Sigmoid colon (tissue), 7 donors: ENCODE measurements around the gene SYT17. TPM values are rescaled to one million over a fixed set of nuclear protein-coding genes. Genes with fewer than 3 reads are reported as not detected.

ENCODE experiments used
- DNase-seq: peaks from one replicate; pipeline ENCODE4 v3.0.0-alpha.2; 2019
- H3K27ac ChIP-seq, 4 donors: fragments of 200-600 bp; sonication (generic); one replicate each; pipeline ENCODE4 v1.5.1; 2016 to 2019; ENCODE audit warnings: mild to moderate bottlenecking in 1 of 4
- H3K27me3 ChIP-seq, 3 donors: fragments of 200-600 bp; sonication (generic); one replicate each; pipeline ENCODE4 v1.5.1; 2019; ENCODE audit warnings: mild to moderate bottlenecking in 1 of 3
- H3K36me3 ChIP-seq, 4 donors: fragments of 200-600 bp; sonication (generic); one replicate each; pipeline ENCODE4 v1.5.1; 2016 to 2019
- H3K4me1 ChIP-seq, 4 donors: fragments of 200-600 bp; sonication (generic); one replicate each; pipeline ENCODE4 v1.5.1; 2017 to 2019
- H3K4me3 ChIP-seq, 4 donors: fragments of 200-600 bp; sonication (generic); one replicate each; pipeline ENCODE4 v1.5.1; 2017 to 2019; ENCODE audit warnings: mild to moderate bottlenecking in 2 of 4, moderate library complexity in 1 of 4
- H3K9me3 ChIP-seq, 4 donors: fragments of 200-600 bp in 3 of 4; sonication (generic) in 3 of 4; one replicate each; pipeline versions ENCODE4 v1.5.1 to v1.6.1; 2013 to 2019
- EP300 ChIP-seq, 4 donors: sonication (generic); formaldehyde crosslinking; IDR thresholded peaks; one replicate each; pipeline ENCODE4 v1.6.1; 2017; ENCODE audit warnings: antibody characterized with exemption in 4 of 4
- POLR2A ChIP-seq, 2 donors: fragments of 450-650 bp; IDR thresholded peaks; one replicate each; pipeline ENCODE4 v1.6.1; 2016; ENCODE audit warnings: antibody characterized with exemption in 2 of 2, mild to moderate bottlenecking in 2 of 2, moderate library complexity in 2 of 2
- POLR2AphosphoS5 ChIP-seq, 4 donors: sonication (generic); formaldehyde crosslinking; IDR thresholded peaks; one replicate each; pipeline ENCODE4 v1.6.1; 2017; ENCODE audit warnings: antibody characterized with exemption in 4 of 4
- WGBS, 2 donors: extraction: QIAGEN DNeasy Blood & Tissue Kit; methylation state at CpG; one replicate each; pipeline ENCODE4 v1.1.7; 2013; 5-methylcytosine and 5-hydroxymethylcytosine counted together
- intact Hi-C: fragments of 100-400 bp; cut with DNase I; formaldehyde crosslinking; loops from one replicate; pipeline ENCODE4 v1.15.1; 2023
- polyA plus RNA-seq, 3 donors: library from polyadenylated mRNA; stranded (reverse); fragments of 200-250 nt; gene quantifications; one replicate each; pipeline ENCODE4 v1.2.3, GENCODE V29; 2013
- total RNA-seq, 4 donors: library from RNA; depleted of rRNA; stranded (reverse); fragments of >200 nt; gene quantifications; one replicate each; pipeline ENCODE4 v1.1.0, GENCODE V29; 2016
- TF ChIP-seq, protein P1 (sequence below), 4 experiments: fragments of 450-650 bp in 3 of 4; fragments of 200-600 bp in 1 of 4; IDR thresholded peaks; one replicate each; pipeline ENCODE4 v1.5.1; 2016 to 2019; ENCODE audit warnings: antibody characterized with exemption in 4 of 4, mild to moderate bottlenecking in 3 of 4, moderate library complexity in 2 of 4
- donor health status: healthy with polysubstance abuse.
- donor health status: Bipolar disorder and iron deficiency.
- donor health status: healthy.

The SYT17 gene
- total and polyA plus RNA-seq, 7 donors, result 0.68 to 7.6 (median 2.2) TPM

GRCh38 chr16:19227643-19228042, 59.6 kb downstream of the SYT17 start:
- 76 to 90% methylated on average over 2 of the region's 2 CpGs for WGBS, 2 donors
- no peak for TF ChIP-seq EP300 (IDR thresholded peaks at IDR 0.05)
- TF ChIP-seq POLR2A (IDR thresholded peaks at IDR 0.05), result no peak
- Histone ChIP-seq H3K4me3 (no peak overlapping the region), H3K27me3 (no peaks in the 10 kb centered on the region), H3K27ac (peak overlapping the region in 2 of 4 donors; percentile 58 to 72), H3K4me1 (peaks cover 0 to 20% (median 16%) of the 10 kb centered on the region in 4 donors), H3K9me3 (no peaks in the 10 kb centered on the region), H3K36me3 (no peaks in the 10 kb centered on the region)
- DNase-seq, result no peak
- intact Hi-C loops, result no loop called here

DNA sequence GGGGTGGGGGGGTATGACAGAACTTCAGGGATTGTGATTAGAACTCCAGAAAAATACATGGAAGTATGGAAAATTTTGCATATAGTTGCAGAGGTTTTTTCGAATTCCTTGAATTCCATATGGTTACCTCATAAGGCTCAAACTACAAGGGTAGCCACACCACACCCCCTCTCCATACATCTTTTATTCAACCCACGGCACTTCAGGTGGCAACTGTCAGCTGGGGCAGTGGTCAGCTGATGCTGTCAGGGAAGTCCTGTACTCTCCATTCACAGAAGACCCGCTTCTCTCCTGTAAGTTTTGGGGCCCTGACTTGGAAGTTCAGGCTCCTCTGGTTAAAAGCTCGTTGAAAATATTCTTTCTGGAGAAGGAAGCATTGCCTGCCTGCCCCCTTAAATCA, 60.0 kb downstream of the SYT17 start:
- Histone ChIP-seq H3K9me3 (no peaks in the 10 kb centered on the region), H3K27ac (peak overlapping the region in 3 of 4 donors; percentile 9 to 72 (median 58)), H3K36me3 (no peaks in the 10 kb centered on the region), H3K4me1 (peaks cover 0 to 20% (median 17%) of the 10 kb centered on the region in 4 donors), H3K27me3 (no peaks in the 10 kb centered on the region), H3K4me3 (no peak overlapping the region)
- intact Hi-C loops, result no loop called here
- TF ChIP-seq POLR2A (IDR thresholded peaks at IDR 0.05) (no peak), POLR2AphosphoS5 (IDR thresholded peaks at IDR 0.05) (no peak), EP300 (IDR thresholded peaks at IDR 0.05) (no peak)
- TF ChIP-seq, protein P1, sequence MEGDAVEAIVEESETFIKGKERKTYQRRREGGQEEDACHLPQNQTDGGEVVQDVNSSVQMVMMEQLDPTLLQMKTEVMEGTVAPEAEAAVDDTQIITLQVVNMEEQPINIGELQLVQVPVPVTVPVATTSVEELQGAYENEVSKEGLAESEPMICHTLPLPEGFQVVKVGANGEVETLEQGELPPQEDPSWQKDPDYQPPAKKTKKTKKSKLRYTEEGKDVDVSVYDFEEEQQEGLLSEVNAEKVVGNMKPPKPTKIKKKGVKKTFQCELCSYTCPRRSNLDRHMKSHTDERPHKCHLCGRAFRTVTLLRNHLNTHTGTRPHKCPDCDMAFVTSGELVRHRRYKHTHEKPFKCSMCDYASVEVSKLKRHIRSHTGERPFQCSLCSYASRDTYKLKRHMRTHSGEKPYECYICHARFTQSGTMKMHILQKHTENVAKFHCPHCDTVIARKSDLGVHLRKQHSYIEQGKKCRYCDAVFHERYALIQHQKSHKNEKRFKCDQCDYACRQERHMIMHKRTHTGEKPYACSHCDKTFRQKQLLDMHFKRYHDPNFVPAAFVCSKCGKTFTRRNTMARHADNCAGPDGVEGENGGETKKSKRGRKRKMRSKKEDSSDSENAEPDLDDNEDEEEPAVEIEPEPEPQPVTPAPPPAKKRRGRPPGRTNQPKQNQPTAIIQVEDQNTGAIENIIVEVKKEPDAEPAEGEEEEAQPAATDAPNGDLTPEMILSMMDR (IDR thresholded peaks at IDR 0.05), result no peak
- WGBS, 2 donors, result 83 to 90% methylated on average over 4 of the region's 4 CpGs
- DNase-seq, result no peak

DNA sequence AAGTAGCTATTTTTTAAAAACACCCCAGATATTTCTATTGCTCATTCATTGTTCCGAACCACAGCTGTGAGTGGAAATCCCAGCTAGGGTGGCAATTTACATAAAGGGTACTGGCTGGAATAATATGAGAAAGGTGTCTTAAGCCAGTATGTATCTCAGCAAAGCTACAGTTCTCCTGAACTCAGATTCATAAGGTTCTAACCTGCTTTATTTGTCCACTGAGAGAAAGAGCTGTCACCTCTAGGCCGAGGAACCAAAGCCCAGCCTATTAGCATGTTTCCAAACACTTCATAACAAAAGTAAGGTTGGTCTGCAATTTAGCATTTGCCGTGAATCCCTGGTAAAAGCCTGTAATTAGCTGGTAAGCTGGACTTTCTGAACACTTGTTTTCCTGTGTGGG, 60.5 kb downstream of the SYT17 start:
- H3K9me3 ChIP-seq, result no peaks in the 10 kb centered on the region
- no peak for DNase-seq
- peaks cover 0 to 20% (median 17%) of the 10 kb centered on the region in 4 donors for H3K4me1 ChIP-seq
- H3K27me3 ChIP-seq, result no peaks in the 10 kb centered on the region
- intact Hi-C loops, result no loop called here
- H3K27ac ChIP-seq, result peak overlapping the region in 3 of 4 donors; percentile 9 to 72 (median 58)
- H3K4me3 ChIP-seq, result no peak overlapping the region
- H3K36me3 ChIP-seq, result no peaks in the 10 kb centered on the region
- WGBS, 2 donors, result 83 to 92% methylated on average over 3 of the region's 3 CpGs
- TF ChIP-seq POLR2AphosphoS5 (IDR thresholded peaks at IDR 0.05), result no peak
- no peak for TF ChIP-seq EP300 (IDR thresholded peaks at IDR 0.05)
- TF ChIP-seq, protein P1 (IDR thresholded peaks at IDR 0.05), result no peak

DNA sequence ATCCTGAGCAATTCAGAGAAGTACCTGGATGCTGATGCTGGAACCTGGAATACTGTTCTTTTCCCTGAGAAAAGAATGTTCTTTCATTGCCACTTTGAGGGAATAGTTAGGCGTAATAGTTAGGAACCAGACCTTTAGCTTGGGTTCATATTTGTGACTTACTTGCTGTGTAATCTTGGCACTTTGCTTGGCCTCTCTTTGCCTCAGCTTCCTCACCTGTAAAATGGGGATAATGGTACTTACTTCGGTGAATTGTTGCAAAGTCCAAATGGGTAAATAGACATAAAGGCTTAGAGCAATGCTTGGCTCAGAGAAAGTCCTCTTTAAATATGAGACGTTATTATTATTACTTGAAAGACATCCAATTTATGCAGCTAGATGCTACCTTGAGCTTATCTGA, 62.5 kb downstream of the SYT17 start:
- no peaks in the 10 kb centered on the region for H3K36me3 ChIP-seq

GRCh38 chr16:19231881-19232280, 63.8 kb downstream of the SYT17 start:
- DNase-seq, result no peak
- peaks cover 0 to 19% (median 14%) of the 10 kb centered on the region in 4 donors for H3K4me1 ChIP-seq
- WGBS, 2 donors, result 87 to 88% methylated on average over 8 of the region's 8 CpGs
- TF ChIP-seq, protein P1 (IDR thresholded peaks at IDR 0.05), result no peak
- TF ChIP-seq POLR2AphosphoS5 (IDR thresholded peaks at IDR 0.05), result no peak
- no peak for TF ChIP-seq EP300 (IDR thresholded peaks at IDR 0.05)
- TF ChIP-seq POLR2A (IDR thresholded peaks at IDR 0.05), result no peak
- H3K4me3 ChIP-seq, result no peak overlapping the region
- H3K27me3 ChIP-seq, result no peaks in the 10 kb centered on the region
- intact Hi-C loops, result no loop called here
- H3K36me3 ChIP-seq, result no peaks in the 10 kb centered on the region
- H3K27ac ChIP-seq, result no peak overlapping the region
- peaks cover 0 to 7% (median 1%) of the 10 kb centered on the region in 4 donors for H3K9me3 ChIP-seq

More for the DNA sequence above, 62.5 kb downstream of the SYT17 start:
- H3K4me1 ChIP-seq, result peaks cover 0 to 20% (median 17%) of the 10 kb centered on the region in 4 donors
- H3K27ac ChIP-seq, result no peak overlapping the region
- DNase-seq, result no peak
- TF ChIP-seq, protein P1 (IDR thresholded peaks at IDR 0.05), result no peak
- TF ChIP-seq POLR2A (IDR thresholded peaks at IDR 0.05) (no peak), EP300 (IDR thresholded peaks at IDR 0.05) (no peak), POLR2AphosphoS5 (IDR thresholded peaks at IDR 0.05) (no peak)
- H3K4me3 ChIP-seq, result no peak overlapping the region
- WGBS, 2 donors, result 90% methylated on average over 3 of the region's 3 CpGs
- intact Hi-C loops, result no loop called here
- peaks cover 0 to 4% (median under 1%) of the 10 kb centered on the region in 4 donors for H3K9me3 ChIP-seq
- H3K27me3 ChIP-seq, result no peaks in the 10 kb centered on the region
